ENCODE measurements around the gene SEC24D.

The SEC24D gene

DNA sequence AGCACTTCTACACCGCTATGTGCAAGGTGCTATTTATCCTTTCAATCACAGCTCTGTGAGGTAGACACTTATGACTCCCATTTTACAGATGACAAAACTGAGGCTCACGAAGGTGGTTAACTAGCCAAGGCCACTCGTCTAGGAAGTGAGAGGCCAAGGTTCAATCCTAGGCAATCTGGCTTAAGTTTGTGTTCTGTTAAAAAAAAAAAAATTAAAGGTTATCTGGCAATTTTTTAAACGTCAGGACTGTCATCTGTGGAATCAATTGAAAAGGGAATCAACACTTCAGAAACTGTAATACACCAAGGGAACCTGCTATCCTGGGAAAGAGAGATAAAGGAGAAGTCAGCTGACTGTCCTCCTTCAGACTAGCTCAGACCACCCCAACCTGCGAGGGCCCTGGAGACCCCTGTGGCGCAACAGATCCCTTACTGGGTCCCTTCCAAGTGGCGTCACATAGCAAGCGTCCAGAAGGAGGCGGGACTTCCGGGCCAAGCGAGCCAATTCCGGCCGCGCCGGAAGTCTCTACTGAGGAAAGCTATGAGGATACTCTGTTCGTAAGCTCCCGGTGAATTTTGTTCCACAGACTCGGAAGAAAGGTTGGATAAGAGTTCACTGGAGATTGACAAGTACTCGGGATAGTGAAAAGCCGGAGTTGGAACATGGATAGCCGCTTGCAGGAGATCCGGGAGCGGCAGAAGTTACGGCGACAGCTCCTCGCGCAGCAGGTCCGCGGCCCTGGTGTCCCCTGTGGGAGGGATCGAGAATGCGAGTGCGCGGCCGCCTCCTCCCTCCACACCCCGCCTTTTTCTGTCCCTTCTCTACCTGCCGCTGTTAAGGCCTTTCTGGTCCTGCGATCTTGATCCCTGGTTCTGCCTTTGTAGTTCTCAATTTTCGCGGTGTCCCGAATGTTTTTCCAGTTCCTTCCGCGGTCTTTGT lies 150.8 kb downstream of the SEC24D start, which contains the start of gene METTL14:
METTL14 (plus strand) TSS at position 520 of the 939 bp plus-strand sequence; CDS start at position 663, 143 bp downstream.
- peak; percentile 95 for DNase-seq

DNA sequence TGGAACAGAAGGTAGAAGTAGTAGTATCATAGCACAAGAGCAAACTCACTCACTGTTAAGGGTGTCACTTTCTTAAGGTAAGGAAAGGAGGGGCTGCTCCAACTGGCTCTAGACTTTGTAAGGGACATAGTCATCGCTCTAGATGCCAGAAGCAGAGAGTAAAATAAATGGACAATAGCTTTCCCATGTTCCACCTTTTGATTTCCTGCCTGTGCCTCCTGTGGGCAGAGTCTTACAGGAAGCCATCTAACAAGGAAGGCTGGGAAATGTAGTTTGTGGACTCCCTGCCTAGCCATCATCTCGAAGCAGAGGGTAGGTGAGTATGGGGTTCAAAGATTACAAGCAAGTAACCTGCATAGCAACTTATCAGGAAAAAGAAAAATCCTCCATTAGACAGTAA lies 152.4 kb downstream of the SEC24D start:
- DNase-seq = peak; percentile 73

DNA sequence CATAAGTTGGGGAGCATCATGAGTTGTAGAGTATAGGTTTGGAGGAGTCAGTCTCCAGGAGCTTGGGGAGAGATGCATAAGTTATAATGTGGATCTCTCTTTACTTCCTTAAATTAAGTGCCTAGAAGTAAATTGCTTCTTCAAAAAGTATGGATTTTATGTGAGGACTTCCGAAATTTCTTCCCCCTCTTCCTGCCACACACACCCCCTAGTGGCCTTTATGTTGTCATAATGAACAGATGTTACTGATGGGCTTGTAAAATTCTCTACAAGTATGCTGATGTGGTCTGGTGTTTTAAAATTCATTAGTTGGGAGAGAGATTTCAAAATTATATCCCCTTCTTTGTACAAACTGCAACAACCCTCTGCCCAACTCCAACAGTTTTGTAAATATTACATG lies 153.0 kb downstream of the SEC24D start:
- DNase-seq = peak; percentile 78

DNA sequence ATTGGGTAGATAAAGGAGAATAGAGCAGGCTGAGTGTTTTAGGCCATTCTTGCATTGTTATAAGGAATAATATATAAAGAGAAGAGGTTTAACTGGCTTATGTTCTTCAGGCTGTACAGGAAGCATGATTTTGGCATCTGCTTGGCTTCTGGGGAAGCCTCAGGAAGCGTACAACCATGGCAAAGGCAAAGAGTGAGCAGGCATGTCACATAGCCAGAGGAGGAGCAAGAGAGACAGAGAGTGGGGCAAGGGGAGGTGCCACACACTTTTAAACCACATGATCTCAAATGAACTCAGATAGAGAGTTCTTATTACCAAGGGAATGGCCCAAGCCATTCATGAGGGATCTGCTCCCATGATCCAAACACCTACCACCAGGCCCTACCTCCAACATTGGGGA lies 155.1 kb downstream of the SEC24D start:
- DNase-seq = peak; percentile 15

DNA sequence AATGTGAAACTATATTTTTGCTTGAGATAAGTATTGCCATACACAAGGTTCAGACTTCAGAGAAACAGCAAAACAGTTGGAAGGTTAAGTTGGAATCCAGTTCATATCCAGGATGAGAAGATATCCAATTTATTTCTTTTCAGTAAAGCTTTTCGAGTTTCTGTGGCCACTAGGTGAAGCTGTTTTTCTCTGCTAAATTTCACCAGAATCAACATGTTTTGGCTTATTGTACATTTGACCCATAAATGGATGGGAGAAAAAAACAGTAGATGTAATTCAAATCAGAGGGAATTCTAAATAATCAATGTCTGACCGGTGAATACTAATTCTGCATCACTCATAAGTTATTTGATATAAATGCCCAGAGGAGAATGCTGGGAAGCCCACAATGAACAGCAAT lies 159.8 kb downstream of the SEC24D start:
- no peak for DNase-seq
